ENCODE data around the gene NUDT12. TPM values are rescaled to one million over a fixed set of nuclear protein-coding genes. Genes with fewer than 3 reads are reported as not detected.

Gene NUDT12
- polyA plus RNA-seq, 3 donors, result 0.08 to 1.1 (median 0.11) TPM

GRCh38 chr5:103503066-103503465 lies 59.5 kb downstream of the NUDT12 start:
- H4K20me1 ChIP-seq (ENCODE audit: insufficient read depth, low read length), result no peaks in the 10 kb centered on the region
- DNase-seq, result no peak
- intact Hi-C loops (cut with micrococcal nuclease), result no loop called here
- no peak overlapping the region for H3K4me3 ChIP-seq (replicated peaks in 1 of 3; ENCODE audit: low read depth in 2 of 3, low read length in 3 of 3)
- no peak overlapping the region for H2AFZ ChIP-seq (ENCODE audit: insufficient read depth, low read depth, low read length, poor library complexity, severe bottlenecking)
- Mint-ChIP-seq H3K27me3 (ENCODE audit: low read depth in 3 of 3) (no peaks in the 10 kb centered on the region), H3K27ac (no peak overlapping the region), H3K9me3 (peaks cover 0 to 13% (median 4%) of the 10 kb centered on the region in 7 donors), H3K4me3 (no peak overlapping the region), H3K4me1 (no peaks in the 10 kb centered on the region), H3K36me3 (no peaks in the 10 kb centered on the region)
- H3K9me3 ChIP-seq (replicated peaks in 1 of 2; ENCODE audit: control insufficient read depth in 1 of 2, insufficient read depth in 1 of 2, low read length in 2 of 2), result peaks cover 0 to 4% of the 10 kb centered on the region in 2 donors
- TF ChIP-seq, protein P1, sequence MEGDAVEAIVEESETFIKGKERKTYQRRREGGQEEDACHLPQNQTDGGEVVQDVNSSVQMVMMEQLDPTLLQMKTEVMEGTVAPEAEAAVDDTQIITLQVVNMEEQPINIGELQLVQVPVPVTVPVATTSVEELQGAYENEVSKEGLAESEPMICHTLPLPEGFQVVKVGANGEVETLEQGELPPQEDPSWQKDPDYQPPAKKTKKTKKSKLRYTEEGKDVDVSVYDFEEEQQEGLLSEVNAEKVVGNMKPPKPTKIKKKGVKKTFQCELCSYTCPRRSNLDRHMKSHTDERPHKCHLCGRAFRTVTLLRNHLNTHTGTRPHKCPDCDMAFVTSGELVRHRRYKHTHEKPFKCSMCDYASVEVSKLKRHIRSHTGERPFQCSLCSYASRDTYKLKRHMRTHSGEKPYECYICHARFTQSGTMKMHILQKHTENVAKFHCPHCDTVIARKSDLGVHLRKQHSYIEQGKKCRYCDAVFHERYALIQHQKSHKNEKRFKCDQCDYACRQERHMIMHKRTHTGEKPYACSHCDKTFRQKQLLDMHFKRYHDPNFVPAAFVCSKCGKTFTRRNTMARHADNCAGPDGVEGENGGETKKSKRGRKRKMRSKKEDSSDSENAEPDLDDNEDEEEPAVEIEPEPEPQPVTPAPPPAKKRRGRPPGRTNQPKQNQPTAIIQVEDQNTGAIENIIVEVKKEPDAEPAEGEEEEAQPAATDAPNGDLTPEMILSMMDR (IDR thresholded peaks at IDR 0.05), result no peak
- H3K36me3 ChIP-seq (replicated peaks in 1 of 2; ENCODE audit: control insufficient read depth in 1 of 2, insufficient read depth in 2 of 2, low read length in 2 of 2), result no peaks in the 10 kb centered on the region
- H3K27me3 ChIP-seq (ENCODE audit: control insufficient read depth in 2 of 2, insufficient read depth in 2 of 2, low read length in 2 of 2), result no peaks in the 10 kb centered on the region
- H3K9ac ChIP-seq (ENCODE audit: insufficient read depth, low read length, poor library complexity, severe bottlenecking), result no peak overlapping the region
- no peaks in the 10 kb centered on the region for H3K4me1 ChIP-seq (ENCODE audit: control insufficient read depth in 1 of 2, insufficient read depth in 2 of 2, low read length in 2 of 2)
- no peaks in the 10 kb centered on the region for H3K79me2 ChIP-seq (ENCODE audit: insufficient read depth, low read length)
- H3K4me2 ChIP-seq (replicated peaks; ENCODE audit: extremely low read depth, low read length, poor library complexity, severe bottlenecking), result no peak overlapping the region
- H3K27ac ChIP-seq (ENCODE audit: low read depth in 1 of 2, low read length in 2 of 2), result no peak overlapping the region

DNA sequence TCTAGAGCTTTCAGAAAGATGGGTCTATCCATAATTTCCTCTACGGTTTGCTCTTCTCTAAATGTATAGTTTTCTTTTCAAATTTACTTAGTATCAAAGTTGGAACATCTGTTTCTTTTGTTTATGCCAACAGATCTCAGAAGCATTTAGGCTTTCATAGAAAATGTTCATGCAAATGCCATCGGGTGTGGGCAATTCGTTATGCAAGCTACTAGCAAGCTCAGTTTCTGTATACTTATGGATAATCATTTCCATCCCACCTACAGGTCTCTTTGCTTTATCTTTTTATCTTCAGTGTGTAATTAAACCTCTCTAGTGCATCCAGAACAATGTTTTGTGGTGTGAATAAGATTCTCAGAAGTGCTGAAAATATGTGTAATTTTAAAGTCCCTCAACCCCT lies 59.9 kb downstream of the NUDT12 start:
- Histone ChIP-seq H3K36me3 (replicated peaks in 1 of 2; ENCODE audit: control insufficient read depth in 1 of 2, insufficient read depth in 2 of 2, low read length in 2 of 2) (no peaks in the 10 kb centered on the region), H3K4me1 (ENCODE audit: control insufficient read depth in 1 of 2, insufficient read depth in 2 of 2, low read length in 2 of 2) (no peaks in the 10 kb centered on the region), H2AFZ (ENCODE audit: insufficient read depth, low read depth, low read length, poor library complexity, severe bottlenecking) (no peak overlapping the region), H3K4me3 (replicated peaks in 1 of 3; ENCODE audit: low read depth in 2 of 3, low read length in 3 of 3) (no peak overlapping the region), H3K27me3 (ENCODE audit: control insufficient read depth in 2 of 2, insufficient read depth in 2 of 2, low read length in 2 of 2) (no peaks in the 10 kb centered on the region), H4K20me1 (ENCODE audit: insufficient read depth, low read length) (no peaks in the 10 kb centered on the region), H3K27ac (ENCODE audit: low read depth in 1 of 2, low read length in 2 of 2) (no peak overlapping the region), H3K9me3 (replicated peaks in 1 of 2; ENCODE audit: control insufficient read depth in 1 of 2, insufficient read depth in 1 of 2, low read length in 2 of 2) (peaks cover 0 to 4% of the 10 kb centered on the region in 2 donors), H3K79me2 (ENCODE audit: insufficient read depth, low read length) (no peaks in the 10 kb centered on the region), H3K9ac (ENCODE audit: insufficient read depth, low read length, poor library complexity, severe bottlenecking) (no peak overlapping the region), H3K4me2 (replicated peaks; ENCODE audit: extremely low read depth, low read length, poor library complexity, severe bottlenecking) (no peak overlapping the region)
- no peaks in the 10 kb centered on the region for H3K4me1 Mint-ChIP-seq
- H3K36me3 Mint-ChIP-seq, result no peaks in the 10 kb centered on the region
- WGBS (ENCODE audit: insufficient coverage), result no CpG with 5 or more reads among the region's 3 CpGs
- no peak overlapping the region for H3K27ac Mint-ChIP-seq
- H3K27me3 Mint-ChIP-seq (ENCODE audit: low read depth in 3 of 3), result no peaks in the 10 kb centered on the region
- TF ChIP-seq, protein P1 (IDR thresholded peaks at IDR 0.05), result no peak
- intact Hi-C loops (cut with micrococcal nuclease), result no loop called here
- peaks cover 0 to 13% (median 4%) of the 10 kb centered on the region in 7 donors for H3K9me3 Mint-ChIP-seq
- no peak for DNase-seq
- no peak overlapping the region for H3K4me3 Mint-ChIP-seq

Measured in CD14-positive monocyte (primary cell).